Measurements from ENCODE around the gene MET. TPM values are rescaled to one million over a fixed set of nuclear protein-coding genes. Genes with fewer than 3 reads are reported as not detected.

MET gene
- total RNA-seq, 2 experiments from 2014 or later, result 0.16 to 0.27 TPM

GRCh38 chr7:116762971-116763370 is 91.0 kb downstream of the MET start:
- Mint-ChIP-seq H3K4me3 (no peak overlapping the region), H3K27ac (no peak overlapping the region), H3K36me3 (ENCODE audit: low read depth) (no peaks in the 10 kb centered on the region), H3K27me3 (peaks cover 5% of the 10 kb centered on the region), H3K9me3 (no peaks in the 10 kb centered on the region), H3K4me1 (ENCODE audit: low read depth) (no peaks in the 10 kb centered on the region)
- intact Hi-C loops (cut with micrococcal nuclease), result no loop called here
- POLR2A ChIA-PET, result interaction anchor here (0.8 kb wide), 1 partner anchor 24 kb away, joined by 3 read pairs; no protein-coding TSS in a partner anchor
- TF ChIP-seq CTCF (IDR thresholded peaks at IDR 0.05), result no peak
- CTCF ChIA-PET, result interaction anchor here (1.3 kb wide), 3 partner anchors 24 to 504 kb away, joined by 3 to 5 read pairs (median 4); no protein-coding TSS in a partner anchor
- no peak for DNase-seq
- no peak for ATAC-seq

DNA sequence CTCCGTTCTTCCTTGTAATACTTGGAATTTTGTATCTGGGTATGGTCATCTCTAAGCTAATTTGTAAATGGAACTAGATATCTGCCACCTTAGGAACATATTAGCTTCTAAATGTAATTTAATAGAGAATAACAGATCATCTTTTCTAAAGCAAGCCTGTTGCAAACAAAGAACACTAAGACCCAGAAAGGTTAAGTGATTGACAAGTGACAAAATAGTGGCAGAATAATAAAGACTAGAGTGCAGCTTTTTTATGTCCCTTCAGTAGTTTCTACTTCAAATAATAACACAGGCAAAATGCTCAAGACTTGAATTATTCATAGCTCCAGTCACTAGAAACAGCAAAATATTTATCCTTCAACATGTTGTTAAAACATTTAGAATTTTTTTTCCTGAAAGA is 91.7 kb downstream of the MET start:
- H3K4me3 Mint-ChIP-seq, result no peak overlapping the region
- no peaks in the 10 kb centered on the region for H3K9me3 Mint-ChIP-seq
- DNase-seq (no peak), ATAC-seq (no peak)
- no peaks in the 10 kb centered on the region for H3K36me3 Mint-ChIP-seq (ENCODE audit: low read depth)
- intact Hi-C loops (cut with micrococcal nuclease), result no loop called here
- peaks cover 8% of the 10 kb centered on the region for H3K27me3 Mint-ChIP-seq
- POLR2A ChIA-PET, result no interaction called here
- CTCF ChIA-PET, result interaction anchor here (1.3 kb wide), 2 partner anchors 172 to 505 kb away, joined by 3 to 4 read pairs; no protein-coding TSS in a partner anchor
- no peak overlapping the region for H3K27ac Mint-ChIP-seq
- no peak for TF ChIP-seq CTCF (IDR thresholded peaks at IDR 0.05)
- no peaks in the 10 kb centered on the region for H3K4me1 Mint-ChIP-seq (ENCODE audit: low read depth)

DNA sequence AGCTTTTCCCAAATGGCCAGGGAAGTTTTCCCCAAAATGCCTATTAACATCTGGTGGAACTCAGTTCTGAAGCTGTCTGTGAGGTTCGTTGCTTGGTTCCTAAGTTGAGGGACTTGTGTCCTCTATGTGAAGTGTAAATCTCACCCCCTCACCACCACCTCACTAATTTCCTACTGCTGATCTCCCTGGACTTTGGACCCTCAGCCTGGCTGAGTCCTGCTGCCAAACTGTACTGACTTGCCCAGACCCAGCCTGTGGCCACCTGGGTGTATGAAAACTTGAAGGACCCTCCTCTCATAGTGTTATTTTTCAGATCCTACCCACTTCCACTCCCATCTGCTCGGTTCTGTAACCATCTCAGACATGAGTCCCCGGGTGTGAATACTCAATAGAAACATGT is 94.9 kb downstream of the MET start:
- no peak for ATAC-seq
- H3K27ac Mint-ChIP-seq, result no peak overlapping the region
- no peak for TF ChIP-seq CTCF (IDR thresholded peaks at IDR 0.05)
- H3K36me3 Mint-ChIP-seq (ENCODE audit: low read depth), result no peaks in the 10 kb centered on the region
- DNase-seq, result no peak
- intact Hi-C loops (cut with micrococcal nuclease), result no loop called here
- no peaks in the 10 kb centered on the region for H3K9me3 Mint-ChIP-seq
- H3K4me1 Mint-ChIP-seq (ENCODE audit: low read depth), result no peaks in the 10 kb centered on the region
- no peak overlapping the region for H3K4me3 Mint-ChIP-seq
- H3K27me3 Mint-ChIP-seq, result peaks cover 19% of the 10 kb centered on the region
- ChIA-PET POLR2A (no interaction called here), CTCF (no interaction called here)

- DNase-seq (no peak), ATAC-seq (no peak)
- no peak for TF ChIP-seq CTCF (IDR thresholded peaks at IDR 0.05)
- H3K4me1 Mint-ChIP-seq (ENCODE audit: low read depth), result no peaks in the 10 kb centered on the region
- H3K9me3 Mint-ChIP-seq, result no peaks in the 10 kb centered on the region
- ChIA-PET POLR2A (interaction anchor here (1.4 kb wide), 1 partner anchor 11 kb away, joined by 4 read pairs; no protein-coding TSS in a partner anchor), CTCF (no interaction called here)
- no peaks in the 10 kb centered on the region for H3K36me3 Mint-ChIP-seq (ENCODE audit: low read depth)
- H3K4me3 Mint-ChIP-seq, result no peak overlapping the region
- intact Hi-C loops (cut with micrococcal nuclease), result no loop called here
- H3K27me3 Mint-ChIP-seq, result peaks cover 22% of the 10 kb centered on the region
- no peak overlapping the region for H3K27ac Mint-ChIP-seq
Measured at GRCh38 chr7:116769546-116769945, 97.5 kb downstream of the MET start.

- peaks cover 20% of the 10 kb centered on the region for H3K27me3 Mint-ChIP-seq
- intact Hi-C loops (cut with micrococcal nuclease), result no loop called here
- no peak for ATAC-seq
- H3K4me3 Mint-ChIP-seq, result no peak overlapping the region
- H3K27ac Mint-ChIP-seq, result no peak overlapping the region
- no peaks in the 10 kb centered on the region for H3K36me3 Mint-ChIP-seq (ENCODE audit: low read depth)
- no peaks in the 10 kb centered on the region for H3K9me3 Mint-ChIP-seq
- no peaks in the 10 kb centered on the region for H3K4me1 Mint-ChIP-seq (ENCODE audit: low read depth)
- ChIA-PET POLR2A (no interaction called here), CTCF (no interaction called here)
- DNase-seq, result no peak
- no peak for TF ChIP-seq CTCF (IDR thresholded peaks at IDR 0.05)
Measured at GRCh38 chr7:116770941-116771340, 98.9 kb downstream of the MET start.
